DMS53 treated with DMSO at 0.1 percent for 48 hours (cell line): ENCODE measurements around the gene UGT1A6.

Source experiments
- DNase-seq: peaks from one replicate; lab custom pipeline; 2025; ENCODE audit not compliant: unreplicated experiment; lab: John Stamatoyannopoulos, UW

The UGT1A6 gene

DNA sequence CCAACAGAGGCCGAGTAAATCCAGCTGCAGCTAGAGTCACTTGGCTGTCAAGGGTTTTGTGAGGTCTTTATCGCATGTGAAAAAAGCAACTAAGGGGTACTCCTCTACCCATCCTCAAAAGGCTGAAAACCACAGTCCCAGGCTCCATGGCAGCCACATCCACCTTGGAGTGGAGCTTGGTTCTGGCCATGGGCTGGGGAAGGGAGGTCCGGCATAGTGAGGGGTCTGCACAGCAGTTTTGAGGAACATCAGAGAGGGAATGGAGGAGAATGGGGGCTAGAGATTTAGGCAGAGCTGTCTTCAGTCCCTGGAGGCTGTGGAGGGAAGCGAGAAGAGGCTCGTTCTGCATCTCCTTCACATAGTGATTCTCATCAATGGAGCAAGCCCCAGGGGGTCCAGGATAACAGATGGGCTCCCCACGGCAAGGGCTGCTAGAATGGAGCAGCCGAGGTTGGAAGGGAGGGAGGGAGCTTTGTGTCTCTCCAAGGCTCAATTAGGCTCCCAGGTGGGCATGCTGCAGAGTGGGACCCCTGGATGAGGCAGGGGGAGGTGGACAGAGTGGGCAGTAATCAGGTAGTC lies 106.5 kb downstream of the UGT1A6 start:
- DNase-seq = no peak

DNA sequence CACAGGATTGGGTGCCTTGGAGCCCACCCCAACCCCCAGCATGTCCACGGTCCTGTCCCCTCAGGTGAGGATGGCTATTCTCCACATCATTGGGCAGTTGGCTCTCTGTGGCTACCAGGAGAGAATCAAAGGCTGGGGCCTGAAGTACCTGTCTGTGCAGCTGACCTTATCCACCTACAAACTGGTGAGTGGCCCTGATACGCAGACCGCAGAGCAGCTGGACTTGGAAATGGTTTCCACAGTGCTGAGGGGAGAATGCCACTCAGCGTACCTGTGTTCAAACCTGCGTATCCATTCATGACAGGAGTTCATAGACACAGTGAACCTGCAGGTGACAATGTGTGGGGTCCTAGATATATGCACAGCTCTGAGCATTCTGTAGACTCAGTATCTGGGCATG lies 107.0 kb downstream of the UGT1A6 start:
- no peak for DNase-seq

DNA sequence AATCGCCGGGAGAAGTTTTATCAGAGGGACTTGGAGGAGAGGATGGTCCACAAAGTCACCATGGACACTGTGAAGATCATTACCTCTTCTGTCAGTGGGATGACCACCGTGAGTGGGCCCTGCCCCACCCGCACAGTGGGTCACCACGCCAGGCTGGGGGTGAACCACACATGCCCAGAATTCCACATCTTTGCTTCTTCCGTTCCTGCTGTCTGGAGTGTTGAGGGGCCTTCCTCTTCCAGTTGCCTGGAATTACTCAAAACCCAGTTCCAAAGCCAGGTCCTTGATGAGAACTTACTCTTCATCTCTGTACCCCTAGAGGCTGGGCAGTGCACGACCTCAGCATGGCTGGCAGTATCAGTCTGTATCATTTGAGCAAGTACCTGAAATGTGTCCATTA lies 107.5 kb downstream of the UGT1A6 start:
- DNase-seq = no peak

DNA sequence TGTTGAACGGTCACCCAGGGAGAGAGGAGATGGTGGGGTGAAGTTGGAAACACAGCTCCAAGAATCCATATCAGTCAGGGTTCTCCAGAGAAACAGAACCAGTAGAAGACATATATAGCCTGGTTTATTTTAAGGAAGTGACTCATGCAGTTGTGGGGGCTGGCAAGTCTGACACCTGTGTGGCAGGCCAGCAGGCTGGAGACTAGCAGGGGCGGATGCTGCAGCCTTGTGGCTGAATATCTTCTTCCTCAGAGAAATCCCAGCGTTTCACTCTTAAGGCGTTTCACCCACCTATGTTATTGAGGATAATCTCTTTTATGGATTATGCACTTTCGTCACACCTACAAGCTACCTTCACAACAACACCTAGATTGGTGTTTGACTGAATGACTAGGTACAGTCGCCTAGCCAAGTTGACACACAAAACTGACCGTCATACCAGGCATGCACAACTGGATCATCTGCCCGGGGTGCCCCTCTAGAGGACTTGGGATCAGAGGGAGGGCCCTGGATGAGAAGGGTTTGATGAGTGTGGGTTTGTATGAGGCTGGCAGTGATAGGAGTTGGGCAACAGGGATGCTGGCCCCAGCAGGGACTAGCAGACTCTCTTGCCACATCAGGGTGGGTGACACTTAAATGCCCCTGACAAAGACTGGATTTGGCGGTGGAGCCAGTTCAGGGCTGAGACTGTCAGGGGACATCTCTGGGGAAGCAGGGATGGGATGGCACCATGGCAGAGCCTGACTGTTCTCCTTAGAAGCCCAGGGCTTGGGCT lies 108.9 kb downstream of the UGT1A6 start:
- DNase-seq = no peak

DNA sequence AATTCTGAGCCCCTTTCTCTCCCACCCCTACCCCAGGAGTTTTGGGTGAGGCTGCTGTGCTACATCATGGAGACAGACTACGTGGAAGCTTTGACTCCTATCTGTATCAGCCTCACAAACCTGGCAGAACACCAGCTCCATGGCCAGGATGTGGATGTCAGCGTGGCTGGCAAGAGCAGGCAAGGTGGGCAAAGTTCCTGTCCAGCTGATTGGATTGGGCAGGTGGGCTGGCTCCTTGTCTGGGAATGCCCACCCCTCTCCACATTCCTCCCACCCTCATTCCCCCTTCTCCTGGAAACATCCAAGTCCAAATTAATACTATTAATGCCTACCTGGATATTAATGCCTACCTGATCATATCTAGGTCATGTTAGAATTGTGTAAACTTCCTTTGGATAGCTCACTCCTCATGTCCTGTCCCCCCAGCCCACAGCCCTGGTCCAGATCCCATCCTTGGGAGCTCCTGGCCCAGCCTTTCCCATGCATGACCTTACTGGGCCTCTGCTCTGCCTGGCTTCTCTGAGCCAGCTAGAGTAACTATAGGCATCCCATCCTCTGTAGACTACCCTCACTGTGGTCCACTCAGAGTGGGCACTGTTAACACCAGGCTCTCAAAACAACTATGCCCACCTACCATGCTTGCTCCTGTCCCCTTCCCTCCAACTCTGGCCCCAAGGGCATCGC lies 109.6 kb downstream of the UGT1A6 start:
- DNase-seq = no peak

DNA sequence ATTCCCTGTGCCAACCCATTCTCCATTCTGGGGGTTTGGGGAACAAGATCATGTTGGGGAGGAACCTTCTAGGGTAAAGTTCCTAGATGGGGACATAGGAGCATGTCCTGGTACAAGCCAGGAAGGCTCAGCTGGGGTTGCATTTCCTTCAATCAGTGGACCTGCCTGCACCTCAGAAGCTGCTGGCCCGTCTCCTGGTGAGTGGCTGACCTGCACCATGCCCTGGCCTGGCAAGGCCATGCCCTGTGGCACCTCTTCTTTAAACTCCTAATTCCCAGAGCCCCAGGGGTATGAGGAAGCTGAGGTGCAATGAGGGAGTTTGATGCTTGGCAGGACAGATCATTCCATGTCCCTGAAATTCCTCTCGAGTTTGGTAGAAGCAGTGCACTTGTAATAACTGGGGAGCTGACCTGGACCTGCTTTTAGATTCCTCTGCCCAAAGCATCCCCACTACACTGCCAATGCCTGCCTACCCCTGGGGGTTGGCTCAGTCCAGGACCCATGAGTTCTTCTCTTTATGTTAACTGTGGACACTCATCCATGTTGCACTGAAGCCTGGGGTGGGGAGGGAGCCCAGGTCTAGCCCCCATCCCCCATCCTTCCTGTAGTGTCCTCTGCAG lies 110.7 kb downstream of the UGT1A6 start:
- DNase-seq = no peak

DNA sequence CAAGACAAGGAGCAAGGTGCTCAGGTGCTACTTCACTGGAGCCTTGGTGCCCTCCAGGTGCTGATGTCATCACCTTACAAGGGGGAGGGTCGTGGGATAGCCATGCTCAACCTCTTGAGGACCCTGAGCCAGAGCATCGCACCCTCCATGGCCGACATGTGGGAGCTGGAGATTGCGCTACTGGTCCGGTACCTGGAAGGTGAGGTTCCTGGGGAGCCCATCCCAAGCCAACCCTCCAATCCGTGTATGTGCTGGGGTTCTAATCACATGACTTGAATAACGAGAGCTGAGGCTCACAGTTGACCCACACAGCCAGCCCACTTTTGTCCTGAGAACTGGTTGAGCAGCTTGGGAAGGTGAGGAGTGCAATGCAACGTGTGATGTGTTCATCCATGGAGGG lies 111.3 kb downstream of the UGT1A6 start:
- no peak for DNase-seq

DNA sequence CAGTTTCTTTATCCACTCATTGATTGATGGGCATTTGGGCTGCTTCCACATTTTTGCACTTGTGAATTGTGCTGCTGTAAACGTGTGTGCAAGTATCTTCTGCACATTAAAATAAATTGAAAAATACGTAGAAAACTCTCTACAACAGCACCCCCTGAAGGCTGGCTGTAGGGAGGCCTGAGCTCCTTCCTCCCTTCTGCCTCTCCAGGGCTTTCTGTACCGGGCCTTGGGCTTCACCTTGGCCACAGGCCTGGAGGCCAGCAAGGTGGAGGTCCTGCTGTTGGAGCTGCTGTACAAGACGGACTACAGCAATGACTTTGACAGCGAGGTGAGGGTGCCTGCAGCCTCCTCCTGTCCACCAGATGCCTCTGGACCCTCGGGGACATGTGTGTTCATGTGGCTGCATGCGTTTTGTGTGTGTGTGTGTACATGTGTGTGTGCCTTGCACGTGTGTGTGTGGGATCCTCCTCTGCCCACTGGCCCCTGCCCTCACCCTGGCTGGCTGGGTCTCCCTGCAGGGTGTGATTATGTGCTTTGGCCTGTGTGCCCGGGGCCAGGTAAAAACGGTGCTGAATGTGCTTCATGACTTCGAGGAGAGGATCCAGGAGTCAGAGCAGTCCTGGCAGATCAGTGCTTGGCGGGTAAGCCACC lies 114.7 kb downstream of the UGT1A6 start:
- no peak for DNase-seq

DNA sequence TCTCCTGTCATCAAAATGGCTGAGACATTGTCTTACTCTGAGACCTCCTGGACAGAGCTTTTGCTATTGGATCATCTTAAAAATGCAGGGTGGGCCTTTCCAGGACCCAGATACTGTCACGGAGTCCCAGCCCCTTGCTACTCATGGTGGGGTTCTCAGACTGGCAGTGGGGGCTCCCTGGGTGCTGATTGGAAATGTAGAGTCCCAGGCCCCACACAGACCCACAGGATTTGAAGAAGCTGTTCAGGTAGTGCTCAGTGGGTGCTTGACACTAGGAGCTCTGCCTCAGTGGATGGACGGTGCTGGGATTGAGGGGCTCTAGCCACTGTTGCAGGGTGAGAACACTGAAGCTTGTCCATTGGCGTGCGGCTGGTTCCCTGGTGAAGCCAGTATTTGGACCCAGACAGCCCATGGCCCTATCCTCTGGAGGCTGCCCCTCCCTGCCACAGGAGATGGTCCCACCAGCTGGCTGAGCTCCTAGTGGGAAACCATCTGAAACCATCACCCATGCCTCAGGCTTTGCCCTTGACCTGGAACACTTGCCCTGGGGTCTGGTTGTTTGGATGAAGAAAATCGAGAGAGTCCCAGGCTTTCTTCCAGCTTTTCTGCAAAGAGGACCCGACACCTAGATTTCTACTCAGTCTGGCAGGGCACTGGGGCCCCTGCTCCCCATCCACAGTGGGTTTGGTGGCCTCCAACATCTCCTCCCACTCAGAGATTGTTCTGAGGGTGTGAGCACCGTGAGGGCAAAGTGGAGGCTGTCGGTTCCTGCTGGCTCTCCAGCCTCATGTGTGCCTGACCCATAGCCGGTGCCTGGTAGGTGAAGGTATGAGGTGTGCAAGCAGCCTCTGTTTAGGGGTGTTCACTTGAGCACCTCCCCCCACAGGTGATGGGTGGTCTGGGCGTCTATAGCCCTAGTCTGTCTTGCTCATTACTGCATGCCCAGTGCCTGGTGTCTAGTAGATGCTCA lies 115.6 kb downstream of the UGT1A6 start:
- DNase-seq = no peak

DNA sequence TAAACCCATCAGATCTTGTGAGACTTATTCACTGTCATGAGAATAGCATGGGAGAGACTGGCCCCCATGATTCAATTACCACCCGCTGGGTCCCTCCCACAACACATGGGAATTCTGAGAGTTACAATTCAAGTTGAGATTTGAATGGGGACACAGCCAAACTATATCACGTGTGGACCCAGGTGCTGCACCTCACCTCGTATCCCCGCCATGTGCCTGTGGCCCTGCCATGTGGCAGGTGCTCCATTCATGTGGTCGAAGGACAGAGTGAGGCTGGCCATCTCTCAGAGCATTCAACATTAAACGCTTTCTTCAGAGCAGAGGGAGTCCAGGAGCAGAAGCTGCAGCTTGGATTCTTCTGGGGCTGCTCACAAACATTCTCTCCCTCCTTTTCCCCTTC lies 117.7 kb downstream of the UGT1A6 start:
- no peak for DNase-seq

DNA sequence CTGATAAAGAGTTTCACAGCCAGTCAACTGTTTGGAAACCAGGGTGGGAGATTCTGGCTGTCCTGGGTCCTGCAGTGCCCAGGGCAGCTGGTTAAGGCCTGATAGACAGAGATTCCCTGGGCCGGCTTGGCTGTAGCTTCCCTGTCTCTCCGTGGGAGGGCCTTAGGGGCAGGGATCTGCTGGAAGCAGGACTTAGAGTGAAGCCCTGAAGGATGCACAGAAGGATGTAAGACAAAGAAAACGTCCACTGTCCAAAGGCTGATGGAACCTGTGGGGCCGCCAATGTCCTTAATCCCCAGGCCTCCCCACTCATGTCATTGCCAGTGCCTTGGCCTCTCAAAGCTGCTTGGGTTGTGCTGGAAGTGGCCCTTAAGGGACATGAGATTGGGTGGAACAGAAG lies 118.4 kb downstream of the UGT1A6 start:
- no peak for DNase-seq

DNA sequence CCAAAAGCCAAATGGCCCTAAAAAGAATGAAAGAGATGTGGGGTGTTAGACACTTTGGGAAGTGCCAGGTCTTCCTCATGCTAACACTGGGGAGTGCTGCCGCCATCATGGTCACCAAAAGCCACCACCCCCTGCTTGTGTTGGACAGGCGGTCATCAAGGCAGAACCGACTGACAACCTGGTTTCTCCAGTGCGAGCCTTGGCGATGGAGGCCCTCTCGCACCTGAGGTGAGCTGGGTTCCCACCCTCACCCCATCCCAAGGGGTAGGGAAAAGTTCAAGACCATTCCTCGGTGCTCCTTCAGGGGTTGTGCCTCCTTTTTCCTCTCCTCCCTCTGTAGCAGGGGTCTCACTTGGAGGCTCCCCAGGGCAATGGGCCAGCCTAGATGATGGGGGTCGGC lies 119.0 kb downstream of the UGT1A6 start:
- no peak for DNase-seq

DNA sequence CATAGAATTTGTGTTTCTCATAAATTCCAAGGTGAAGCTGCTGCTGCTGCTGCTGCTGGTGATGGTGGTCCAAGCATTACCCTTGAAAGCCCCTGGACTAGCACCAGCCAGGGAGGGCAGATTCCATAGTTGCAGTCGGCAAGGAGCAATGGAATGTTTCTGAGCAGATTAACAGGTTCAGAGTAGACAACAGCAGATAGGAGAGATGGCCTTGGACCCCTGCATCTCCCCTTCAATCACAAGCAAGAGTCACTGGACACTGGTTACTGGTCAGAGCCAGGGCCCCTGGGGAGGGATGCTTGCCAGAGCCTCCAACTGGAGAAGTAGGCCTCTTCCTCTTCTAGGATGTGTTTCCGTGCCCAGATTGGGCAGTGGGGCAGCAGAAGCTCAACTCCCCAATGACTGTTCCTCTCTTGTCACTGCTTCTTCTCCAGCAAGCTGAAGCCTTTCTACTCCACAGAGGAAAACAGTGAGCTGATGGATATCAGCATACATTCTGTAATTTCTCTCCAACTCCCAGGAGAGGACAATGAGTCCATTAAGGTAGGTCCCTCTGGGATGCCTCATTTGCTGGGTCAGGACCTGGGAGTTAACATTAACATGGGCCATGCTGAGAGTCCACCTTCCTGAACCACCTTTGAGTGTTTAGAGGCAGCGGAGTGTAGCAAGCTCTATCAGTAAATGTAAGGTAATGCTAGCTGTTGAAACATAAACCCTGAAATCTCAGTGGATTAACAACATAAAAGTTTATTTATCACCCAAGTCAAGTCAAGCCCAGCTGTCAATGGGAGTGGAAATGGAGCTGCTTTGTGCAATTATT lies 120.8 kb downstream of the UGT1A6 start:
- no peak for DNase-seq

DNA sequence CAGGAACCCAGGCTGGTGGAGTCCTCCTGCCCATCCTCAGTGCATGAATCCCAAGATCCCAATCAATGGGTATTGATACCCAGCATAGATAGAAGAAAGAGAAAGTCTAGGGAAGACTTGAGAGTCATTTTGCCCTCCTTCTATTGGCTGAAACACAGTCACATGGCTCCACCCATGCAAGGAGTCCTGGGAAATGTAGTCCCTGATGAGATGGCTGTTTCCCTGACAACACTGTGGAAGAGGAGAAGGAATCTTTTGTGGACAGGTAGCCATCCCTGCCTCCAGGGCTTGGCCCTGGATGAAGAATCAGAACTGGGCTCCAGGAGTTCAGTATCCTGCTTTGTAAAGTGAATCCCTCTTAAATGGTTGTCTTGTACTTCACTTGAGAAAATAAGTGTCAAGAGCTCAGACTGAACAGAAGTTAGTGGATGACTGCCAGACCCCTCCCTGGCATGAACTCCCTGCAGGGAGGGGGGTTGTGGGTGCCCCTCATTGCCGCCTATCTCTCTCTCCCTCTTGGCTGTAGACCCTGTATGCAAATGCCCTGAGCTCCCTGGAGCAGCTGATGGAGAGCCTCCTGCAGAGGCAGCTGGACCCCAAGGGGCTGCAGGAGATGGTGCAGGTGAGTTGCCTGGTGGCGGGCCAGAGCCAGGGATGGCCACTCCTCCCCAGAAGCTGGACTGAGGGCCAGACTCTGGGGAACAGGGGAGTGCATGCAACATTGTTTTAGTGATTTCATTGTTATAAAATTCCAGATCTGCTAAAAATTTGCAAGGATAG lies 121.6 kb downstream of the UGT1A6 start:
- DNase-seq = no peak

DNA sequence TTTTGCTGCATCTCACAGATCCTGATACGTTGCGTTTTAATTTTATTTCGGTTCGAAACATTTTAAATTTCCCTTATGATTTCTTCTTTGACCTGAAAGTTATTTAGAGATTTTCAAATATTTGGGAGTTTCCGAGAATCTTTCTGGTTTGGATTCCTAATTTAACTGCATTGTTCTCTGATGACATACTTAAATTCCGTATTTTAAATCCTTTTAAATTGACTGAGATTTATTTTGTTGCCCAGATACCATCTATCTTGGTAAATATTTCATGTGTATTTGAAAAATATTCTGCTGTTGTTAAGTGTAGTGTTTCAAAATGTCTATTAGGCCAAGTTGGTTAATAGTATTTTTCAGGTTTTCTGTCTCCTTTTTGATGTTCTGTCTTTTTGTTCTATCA lies 123.2 kb downstream of the UGT1A6 start:
- no peak for DNase-seq

DNA sequence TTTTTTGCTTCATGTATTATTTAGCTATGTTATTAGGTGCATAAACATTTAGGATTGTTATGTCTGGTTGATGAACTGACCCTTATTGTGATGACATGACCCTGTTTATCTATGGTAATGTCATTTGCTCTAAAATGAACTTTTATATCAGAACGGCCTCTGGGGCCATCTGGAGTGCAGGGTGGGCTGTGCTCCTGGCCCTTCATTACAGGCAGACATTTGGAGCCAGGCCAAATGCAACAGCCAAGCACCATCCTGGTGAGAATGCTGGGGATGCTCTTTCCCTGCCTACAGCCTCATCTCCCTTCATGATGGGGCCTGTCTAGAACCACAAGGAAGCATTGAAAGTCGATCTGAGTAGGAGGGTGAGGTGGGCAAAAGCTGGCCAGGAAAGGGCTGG lies 123.6 kb downstream of the UGT1A6 start:
- no peak for DNase-seq

DNA sequence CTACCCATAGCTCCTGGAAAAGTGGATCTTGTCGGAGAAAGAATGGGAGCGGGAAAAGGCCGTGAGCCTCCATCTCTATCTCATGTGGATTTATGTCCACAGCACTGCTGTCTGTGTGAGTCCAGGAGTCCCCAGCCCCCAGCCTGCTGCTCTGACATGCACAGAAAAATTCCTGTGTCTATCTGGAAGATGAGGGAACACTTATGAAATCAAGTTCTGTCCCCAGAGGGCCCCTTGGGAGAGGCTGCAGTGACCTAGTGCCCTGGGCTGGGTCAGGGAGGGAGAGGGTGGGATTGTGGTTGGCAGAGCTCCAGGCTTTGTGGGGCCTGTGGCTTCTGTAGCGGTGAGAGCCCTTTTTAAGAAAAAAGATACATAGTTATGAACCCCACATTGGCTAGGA lies 124.1 kb downstream of the UGT1A6 start:
- DNase-seq = no peak

DNA sequence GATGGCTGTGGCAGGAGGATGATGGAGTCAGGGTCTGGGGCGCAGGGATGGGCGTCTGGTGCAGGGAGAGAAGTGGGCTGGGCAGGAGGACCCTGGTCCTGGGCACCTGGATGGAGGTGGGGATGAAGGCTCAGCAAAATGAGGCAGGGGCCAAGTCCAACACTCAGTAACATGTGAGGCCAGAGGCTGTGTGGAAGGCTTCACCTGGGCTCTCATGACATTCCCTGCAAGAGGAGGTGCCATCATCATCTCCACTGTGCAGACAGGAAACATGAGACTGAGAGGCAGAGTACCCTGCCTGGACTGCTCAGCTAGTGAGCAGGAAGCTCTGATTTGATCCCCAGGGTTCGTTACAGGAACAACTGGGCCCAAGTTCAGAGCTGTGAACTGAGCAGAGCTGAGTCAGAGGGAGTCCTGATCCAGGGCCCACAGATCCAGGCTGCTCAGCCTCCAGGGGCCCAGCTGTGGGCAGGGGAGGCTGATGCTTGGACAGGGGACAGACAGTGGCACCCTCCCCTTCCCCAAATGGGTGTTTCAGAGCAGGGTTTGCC lies 124.7 kb downstream of the UGT1A6 start:
- no peak for DNase-seq
